LNCAP (cell line): ENCODE measurements around the gene INHBB.

ENCODE experiments used
- CTCF ChIP-seq: fragments of 450-650 bp; IDR thresholded peaks from 2 replicates; pipeline ENCODE4 v1.5.1; 2017; ENCODE audit warnings: mild to moderate bottlenecking

INHBB gene

GRCh38 chr2:120344214-120344975 is 1.5 kb upstream of the INHBB start:
- TF ChIP-seq CTCF: no peak

- no peak for TF ChIP-seq CTCF
Measured at GRCh38 chr2:120344976-120345581, 857 bp upstream of the INHBB start.

- no peak for TF ChIP-seq CTCF
Measured at GRCh38 chr2:120345608-120346007, 328 bp upstream of the INHBB start.

GRCh38 chr2:120346667-120347358 is 877 bp downstream of the INHBB start:
- TF ChIP-seq CTCF: no peak

GRCh38 chr2:120347396-120348060 is 1.6 kb downstream of the INHBB start:
- no peak for TF ChIP-seq CTCF

GRCh38 chr2:120348134-120348736 is 2.3 kb downstream of the INHBB start:
- TF ChIP-seq CTCF: no peak

- no peak for TF ChIP-seq CTCF
Measured at GRCh38 chr2:120348737-120349439, 3.0 kb downstream of the INHBB start.
